ENCODE measurements around the gene PLCXD3. TPM values are rescaled to one million over a fixed set of nuclear protein-coding genes. Genes with fewer than 3 reads are reported as not detected.
"Not testable (repeated sequence)": the region's sequence is repeated elsewhere in the genome, so short reads cannot be mapped to it uniquely, and the experiment has no call there.

PLCXD3 gene
- total RNA-seq, 1 experiment from 2014 or later, result 5.0 TPM

GRCh38 chr5:41503310-41503709, 7.1 kb downstream of the PLCXD3 start:
- no peaks in the 10 kb centered on the region for H3K9me3 ChIP-seq (ENCODE audit: low read length)
- H3K27ac ChIP-seq (ENCODE audit: low read length), result peak overlapping the region; percentile 9; the same call in 1 of the 2 replicates
- no peaks in the 10 kb centered on the region for H3F3A ChIP-seq (ENCODE audit: low read length, unreplicated experiment)
- DNase-seq (peak; percentile 68), ATAC-seq (peak; percentile 92)
- peak overlapping the region; percentile 24; the same call in 1 of the 2 replicates for H3K4me2 ChIP-seq (ENCODE audit: low read length)
- H2AFZ ChIP-seq (ENCODE audit: low read length), result no peak overlapping the region
- CTCF ChIA-PET, result no interaction called here
- H4K20me1 ChIP-seq (ENCODE audit: low read length), result no peaks in the 10 kb centered on the region
- POLR2A ChIA-PET (ENCODE audit: unreplicated experiment), result no interaction called here
- intact Hi-C loops (cut with micrococcal nuclease), result loop anchor here (10.0 kb wide), 1 partner anchor 49 kb away; no protein-coding TSS in a partner anchor
- no peaks in the 10 kb centered on the region for H3K9me2 ChIP-seq (replicated peaks; ENCODE audit: low read length)
- H3K9ac ChIP-seq (ENCODE audit: low read length), result no peak overlapping the region
- no peak for TF ChIP-seq CTCF (conservative IDR thresholded peaks at IDR 0.05; ENCODE audit: low read depth, low read length)
- TF ChIP-seq EZH2 (IDR thresholded peaks at IDR 0.05; ENCODE audit: low read length, unreplicated experiment), result no peak
- no peak for TF ChIP-seq EZH2phosphoT487 (IDR thresholded peaks at IDR 0.05; ENCODE audit: borderline replicate concordance, low read length)
- H3K79me2 ChIP-seq (ENCODE audit: low read length), result peaks cover 22% of the 10 kb centered on the region
- H3K36me3 ChIP-seq (ENCODE audit: low read depth, low read length), result no peaks in the 10 kb centered on the region
- no peaks in the 10 kb centered on the region for H3K27me3 ChIP-seq (ENCODE audit: low read length)
- peaks cover 35% of the 10 kb centered on the region for H3K4me1 ChIP-seq (ENCODE audit: insufficient read depth, low read length)
- no TSS peak for BruUV-seq (replicated peaks)
- H3K4me3 ChIP-seq (ENCODE audit: low read length), result no peak overlapping the region

- H3K9me2 ChIP-seq (replicated peaks; ENCODE audit: low read length); intact Hi-C loops (cut with micrococcal nuclease): not testable (repeated sequence)
Measured at GRCh38 chr5:41493490-41494126, 16.8 kb downstream of the PLCXD3 start.

DNA sequence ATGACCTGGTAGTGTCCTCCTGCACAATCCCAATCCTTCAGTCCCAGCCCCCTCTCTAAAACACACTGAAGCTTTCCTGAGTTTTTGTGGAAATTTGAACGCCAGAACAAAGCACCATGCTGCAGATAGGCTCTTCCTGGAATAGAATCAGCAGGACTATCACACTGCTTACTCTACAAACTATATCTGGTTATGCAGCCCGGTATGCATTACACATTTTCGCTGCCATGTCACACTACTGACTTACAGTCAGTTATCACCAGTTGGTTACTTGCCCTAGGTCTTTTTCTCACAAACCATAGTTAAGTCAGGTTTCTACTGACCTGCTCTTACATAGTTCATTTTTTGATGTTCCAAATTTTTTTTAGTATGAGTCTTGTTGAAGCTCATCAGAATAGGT, 24.9 kb downstream of the PLCXD3 start:
- H2AFZ ChIP-seq (ENCODE audit: low read length), result no peak overlapping the region
- H3K27me3 ChIP-seq (ENCODE audit: low read length), result no peaks in the 10 kb centered on the region
- H3K9ac ChIP-seq (ENCODE audit: low read length), result no peak overlapping the region
- ATAC-seq, result no peak
- no peaks in the 10 kb centered on the region for H3K9me3 ChIP-seq (ENCODE audit: low read length)
- DNase-seq, result no peak
- no peak overlapping the region for H3K4me2 ChIP-seq (ENCODE audit: low read length)
- H4K20me1 ChIP-seq (ENCODE audit: low read length), result no peaks in the 10 kb centered on the region
- no peak overlapping the region for H3K27ac ChIP-seq (ENCODE audit: low read length)
- no peaks in the 10 kb centered on the region for H3F3A ChIP-seq (ENCODE audit: low read length, unreplicated experiment)
- H3K9me2 ChIP-seq (replicated peaks; ENCODE audit: low read length), result no peaks in the 10 kb centered on the region
- BruUV-seq (replicated peaks), result no TSS peak
- no peak overlapping the region for H3K4me3 ChIP-seq (ENCODE audit: low read length)
- intact Hi-C loops (cut with micrococcal nuclease), result no loop called here
- ChIA-PET CTCF (no interaction called here), POLR2A (ENCODE audit: unreplicated experiment) (no interaction called here)
- TF ChIP-seq EZH2phosphoT487 (IDR thresholded peaks at IDR 0.05; ENCODE audit: borderline replicate concordance, low read length), result no peak
- no peak for TF ChIP-seq CTCF (conservative IDR thresholded peaks at IDR 0.05; ENCODE audit: low read depth, low read length)
- no peak for TF ChIP-seq EZH2 (IDR thresholded peaks at IDR 0.05; ENCODE audit: low read length, unreplicated experiment)
- no peaks in the 10 kb centered on the region for H3K79me2 ChIP-seq (ENCODE audit: low read length)
- no peaks in the 10 kb centered on the region for H3K4me1 ChIP-seq (ENCODE audit: insufficient read depth, low read length)
- H3K36me3 ChIP-seq (ENCODE audit: low read depth, low read length), result no peaks in the 10 kb centered on the region

More at GRCh38 chr5:41493490-41494126, 16.8 kb downstream of the PLCXD3 start:
- H3K4me2 ChIP-seq (ENCODE audit: low read length); POLR2A ChIA-PET (ENCODE audit: unreplicated experiment); H3K4me3 ChIP-seq (ENCODE audit: low read length); H3K27ac ChIP-seq (ENCODE audit: low read length); CTCF ChIA-PET; H3K9me3 ChIP-seq (ENCODE audit: low read length); H3K4me1 ChIP-seq (ENCODE audit: insufficient read depth, low read length); H2AFZ ChIP-seq (ENCODE audit: low read length); H3K27me3 ChIP-seq (ENCODE audit: low read length); DNase-seq; H4K20me1 ChIP-seq (ENCODE audit: low read length); H3K79me2 ChIP-seq (ENCODE audit: low read length); H3K36me3 ChIP-seq (ENCODE audit: low read depth, low read length); ATAC-seq; H3F3A ChIP-seq (ENCODE audit: low read length, unreplicated experiment); BruUV-seq (replicated peaks); H3K9ac ChIP-seq (ENCODE audit: low read length): not testable (repeated sequence)
